ENCODE results near the gene KANTR.

The KANTR gene

GRCh38 chrX:53080628-53081580 is 13.0 kb upstream of the KANTR start:
- no peak for TF ChIP-seq ZBTB7A (IDR thresholded peaks at IDR 0.05; ENCODE audit: low read depth)
- no peak for TF ChIP-seq EGR1 (IDR thresholded peaks at IDR 0.05)
- no peak for TF ChIP-seq EP300 (IDR thresholded peaks at IDR 0.05; ENCODE audit: borderline replicate concordance)
- no peak for TF ChIP-seq FOXM1 (IDR thresholded peaks at IDR 0.05; ENCODE audit: borderline replicate concordance, low read depth)
- TF ChIP-seq TCF12 (IDR thresholded peaks at IDR 0.05; ENCODE audit: low read depth), result no peak
- no peak for TF ChIP-seq CREB1 (IDR thresholded peaks at IDR 0.05; ENCODE audit: low read depth)

- TF ChIP-seq CREB1 (IDR thresholded peaks at IDR 0.05; ENCODE audit: low read depth), result peak; percentile 72
- TF ChIP-seq TAF1 (IDR thresholded peaks at IDR 0.05; ENCODE audit: low read depth), result peak; percentile 90
- peak; percentile 66 for TF ChIP-seq ZBTB7A (IDR thresholded peaks at IDR 0.05; ENCODE audit: low read depth)
- no peak for TF ChIP-seq FOXM1 (IDR thresholded peaks at IDR 0.05; ENCODE audit: borderline replicate concordance, low read depth)
- TF ChIP-seq TEAD4 (IDR thresholded peaks at IDR 0.05), result 0 out of 2 replicates have a peak, but pooled peaks have one; percentile 12
- TF ChIP-seq NFIC (IDR thresholded peaks at IDR 0.05), result peak; percentile 13; the same call in 1 of the 2 replicates
- 0 out of 2 replicates have a peak, but pooled peaks have one; percentile 21 for TF ChIP-seq TCF12 (IDR thresholded peaks at IDR 0.05; ENCODE audit: low read depth)
- TF ChIP-seq REST (IDR thresholded peaks at IDR 0.05; ENCODE audit: low read depth), result no peak
- TF ChIP-seq MAX (IDR thresholded peaks at IDR 0.05), result peak; percentile 46
- no peak for TF ChIP-seq YY1 (IDR thresholded peaks at IDR 0.05; ENCODE audit: low read depth)
Measured at GRCh38 chrX:53081925-53082772, 11.8 kb upstream of the KANTR start, which contains the start of gene TSPYL2. TSS of gene TSPYL2 (plus strand) at chrX:53082367. CDS start at chrX:53082499, 132 bp downstream.

- TF ChIP-seq TEAD4 (IDR thresholded peaks at IDR 0.05), result no peak
- TF ChIP-seq TAF1 (IDR thresholded peaks at IDR 0.05; ENCODE audit: low read depth), result no peak
- TF ChIP-seq YY1 (IDR thresholded peaks at IDR 0.05; ENCODE audit: low read depth), result no peak
- no peak for TF ChIP-seq ZBTB7A (IDR thresholded peaks at IDR 0.05; ENCODE audit: low read depth)
- TF ChIP-seq EP300 (IDR thresholded peaks at IDR 0.05; ENCODE audit: borderline replicate concordance), result no peak
- no peak for TF ChIP-seq RAD21 (IDR thresholded peaks at IDR 0.05; ENCODE audit: low read depth)
- no peak for TF ChIP-seq CEBPB (IDR thresholded peaks at IDR 0.05)
- TF ChIP-seq NFIC (IDR thresholded peaks at IDR 0.05), result no peak
- no peak for TF ChIP-seq REST (IDR thresholded peaks at IDR 0.05; ENCODE audit: low read depth)
- no peak for TF ChIP-seq MAX (IDR thresholded peaks at IDR 0.05)
- no peak for TF ChIP-seq TCF12 (IDR thresholded peaks at IDR 0.05; ENCODE audit: low read depth)
- TF ChIP-seq EGR1 (IDR thresholded peaks at IDR 0.05), result no peak
- no peak for TF ChIP-seq FOXM1 (IDR thresholded peaks at IDR 0.05; ENCODE audit: borderline replicate concordance, low read depth)
- no peak for TF ChIP-seq CREB1 (IDR thresholded peaks at IDR 0.05; ENCODE audit: low read depth)
- no peak for TF ChIP-seq USF1 (IDR thresholded peaks at IDR 0.05)
Measured at GRCh38 chrX:53082773-53083616, 10.9 kb upstream of the KANTR start.

GRCh38 chrX:53084043-53084570 is 9.8 kb upstream of the KANTR start:
- TF ChIP-seq RAD21 (IDR thresholded peaks at IDR 0.05; ENCODE audit: low read depth), result no peak
- TF ChIP-seq MAX (IDR thresholded peaks at IDR 0.05), result no peak
- no peak for TF ChIP-seq EP300 (IDR thresholded peaks at IDR 0.05; ENCODE audit: borderline replicate concordance)
- no peak for TF ChIP-seq FOXM1 (IDR thresholded peaks at IDR 0.05; ENCODE audit: borderline replicate concordance, low read depth)
- no peak for TF ChIP-seq ZBTB7A (IDR thresholded peaks at IDR 0.05; ENCODE audit: low read depth)

Measured in Ishikawa (cell line).